Retinal pigment epithelial cell (primary cell): Measurements from ENCODE around the gene DBNDD1.

ENCODE experiments used
- DNase-seq: peaks from one replicate; pipeline ENCODE4 v3.0.0-alpha.2; 2010; ENCODE audit warnings: low read depth
- H3K4me3 ChIP-seq: 2 replicates; pipeline ENCODE4 v1.5.1; 2011; ENCODE audit warnings: mild to moderate bottlenecking, low read length, control low read depth, moderate library complexity
- CTCF ChIP-seq: conservative IDR thresholded peaks from 2 replicates; pipeline ENCODE4 v1.5.1; 2011; ENCODE audit warnings: low read depth, low read length, control low read depth, inconsistent platforms

DBNDD1 gene

GRCh38 chr16:89994389-89994720 lies 24.9 kb downstream of the DBNDD1 start:
- H3K4me3 ChIP-seq, result no peak overlapping the region
- TF ChIP-seq CTCF, result no peak
- DNase-seq, result no peak

GRCh38 chr16:89993971-89994370 lies 25.3 kb downstream of the DBNDD1 start:
- H3K4me3 ChIP-seq, result no peak overlapping the region
- no peak for DNase-seq
- TF ChIP-seq CTCF, result no peak

- no peak for DNase-seq
- H3K4me3 ChIP-seq, result no peak overlapping the region
- TF ChIP-seq CTCF, result no peak
Measured at GRCh38 chr16:89993377-89993776, 25.9 kb downstream of the DBNDD1 start.

- TF ChIP-seq CTCF, result no peak
- DNase-seq, result no peak
- H3K4me3 ChIP-seq, result no peak overlapping the region
Measured at GRCh38 chr16:89990799-89991198, 28.5 kb downstream of the DBNDD1 start.

GRCh38 chr16:89988951-89989350 lies 30.3 kb downstream of the DBNDD1 start:
- no peak overlapping the region for H3K4me3 ChIP-seq
- no peak for DNase-seq
- TF ChIP-seq CTCF, result no peak

- no peak for TF ChIP-seq CTCF
- no peak overlapping the region for H3K4me3 ChIP-seq
- no peak for DNase-seq
Measured at GRCh38 chr16:89987169-89987568, 32.1 kb downstream of the DBNDD1 start.

GRCh38 chr16:89986600-89986999 lies 32.7 kb downstream of the DBNDD1 start:
- TF ChIP-seq CTCF, result no peak
- DNase-seq, result no peak
- H3K4me3 ChIP-seq, result no peak overlapping the region
